CD4-positive, alpha-beta memory T cell (primary cell): ENCODE measurements around the gene C19orf73. TPM values are rescaled to one million over a fixed set of nuclear protein-coding genes. Genes with fewer than 3 reads are reported as not detected.
"Not testable (repeated sequence)": the region's sequence is repeated elsewhere in the genome, so short reads cannot be mapped to it uniquely, and the experiment has no call there.

ENCODE experiments used
- CTCF ChIA-PET: fragments of 350-600 bp; sonication (Branson Sonifier 250); formaldehyde crosslinking; loops from one replicate; lab custom pipeline; 2021; ENCODE audit warnings: inconsistent platforms; ENCODE audit not compliant: partially characterized antibody; lab: Charles Lee
- POLR2A ChIA-PET: fragments of 350-600 bp; sonication (Branson Sonifier 250); formaldehyde crosslinking; loops from one replicate; lab custom pipeline; 2021; ENCODE audit not compliant: partially characterized antibody; lab: Charles Lee
- DNase-seq, 5 donors: peaks; one replicate each; pipeline versions ENCODE4 v3.0.0 to v3.0.0-alpha.2; 2020 to 2022; ENCODE audit warnings: mixed read lengths in 1 of 5
- H3K27ac ChIP-seq: one replicate; pipeline ENCODE4 v1.7.0; 2013; ENCODE audit warnings: low read depth, low read length
- H3K27me3 ChIP-seq: 2 replicates; pipeline ENCODE4 v1.7.0; 2013; ENCODE audit warnings: mild to moderate bottlenecking, low read length, moderate library complexity; ENCODE audit not compliant: insufficient read depth
- H3K36me3 ChIP-seq: 2 replicates; pipeline ENCODE4 v1.7.0; 2013; ENCODE audit warnings: mild to moderate bottlenecking, low read length, moderate library complexity; ENCODE audit not compliant: insufficient read depth
- H3K4me1 ChIP-seq: 2 replicates; pipeline ENCODE4 v1.7.0; 2013; ENCODE audit warnings: mild to moderate bottlenecking, low read length, moderate library complexity; ENCODE audit not compliant: insufficient read depth
- H3K4me3 ChIP-seq, 2 donors: one replicate each; pipeline ENCODE4 v1.7.0; 2013; ENCODE audit warnings: low read length in 2 of 2, mild to moderate bottlenecking in 1 of 2
- H3K9me3 ChIP-seq, 2 donors: one replicate each; pipeline ENCODE4 v1.7.0; 2013; ENCODE audit warnings: low read length in 2 of 2, control low read depth in 1 of 2; ENCODE audit not compliant: control insufficient read depth in 1 of 2
- H3K27ac Mint-ChIP-seq, 7 donors: one replicate each; pipeline ENCODE4 v1.8.0; 2020 to 2021; ENCODE audit warnings: mixed read lengths in 7 of 7, mild to moderate bottlenecking in 6 of 7, inconsistent platforms in 3 of 7, moderate library complexity in 3 of 7
- H3K27me3 Mint-ChIP-seq, 2 donors: one replicate each; pipeline ENCODE4 v1.8.0; 2020 to 2021; ENCODE audit warnings: mixed read lengths in 2 of 2
- H3K36me3 Mint-ChIP-seq, 2 donors: one replicate each; pipeline ENCODE4 v1.8.0; 2020 to 2021; ENCODE audit warnings: mixed read lengths in 2 of 2, inconsistent platforms in 1 of 2, mild to moderate bottlenecking in 1 of 2
- H3K4me1 Mint-ChIP-seq, 4 donors: one replicate each; pipeline ENCODE4 v1.8.0; 2020 to 2021; ENCODE audit warnings: mixed read lengths in 4 of 4, mild to moderate bottlenecking in 1 of 4
- H3K4me3 Mint-ChIP-seq, 8 donors: one replicate each; pipeline ENCODE4 v1.8.0; 2020 to 2021; ENCODE audit warnings: mixed read lengths in 8 of 8, mild to moderate bottlenecking in 7 of 8, moderate library complexity in 6 of 8, inconsistent platforms in 3 of 8
- H3K9me3 Mint-ChIP-seq, 8 donors: one replicate each; pipeline ENCODE4 v1.8.0; 2020 to 2021; ENCODE audit warnings: mixed read lengths in 8 of 8, mild to moderate bottlenecking in 5 of 8, inconsistent platforms in 3 of 8, moderate library complexity in 1 of 8
- intact Hi-C: fragments of 100-400 bp; cut with micrococcal nuclease; formaldehyde crosslinking; loops from one replicate; pipeline ENCODE4 v1.15.1; 2023
- polyA plus RNA-seq, 2 donors: library from polyadenylated mRNA; unstranded; fragments of 300-500 nt; fragmentation: Illumina TruSeq; gene quantifications; one replicate each; pipeline ENCODE4 v1.2.3, GENCODE V29; 2021
- total RNA-seq, 2 experiments: library from RNA; stranded (reverse); gene quantifications; one replicate each; pipeline ENCODE4 v1.2.3, GENCODE V29; 2021

The C19orf73 gene
- total and polyA plus RNA-seq, 4 experiments from 2014 or later, result 1.7 to 3.7 (median 1.9) TPM

DNA sequence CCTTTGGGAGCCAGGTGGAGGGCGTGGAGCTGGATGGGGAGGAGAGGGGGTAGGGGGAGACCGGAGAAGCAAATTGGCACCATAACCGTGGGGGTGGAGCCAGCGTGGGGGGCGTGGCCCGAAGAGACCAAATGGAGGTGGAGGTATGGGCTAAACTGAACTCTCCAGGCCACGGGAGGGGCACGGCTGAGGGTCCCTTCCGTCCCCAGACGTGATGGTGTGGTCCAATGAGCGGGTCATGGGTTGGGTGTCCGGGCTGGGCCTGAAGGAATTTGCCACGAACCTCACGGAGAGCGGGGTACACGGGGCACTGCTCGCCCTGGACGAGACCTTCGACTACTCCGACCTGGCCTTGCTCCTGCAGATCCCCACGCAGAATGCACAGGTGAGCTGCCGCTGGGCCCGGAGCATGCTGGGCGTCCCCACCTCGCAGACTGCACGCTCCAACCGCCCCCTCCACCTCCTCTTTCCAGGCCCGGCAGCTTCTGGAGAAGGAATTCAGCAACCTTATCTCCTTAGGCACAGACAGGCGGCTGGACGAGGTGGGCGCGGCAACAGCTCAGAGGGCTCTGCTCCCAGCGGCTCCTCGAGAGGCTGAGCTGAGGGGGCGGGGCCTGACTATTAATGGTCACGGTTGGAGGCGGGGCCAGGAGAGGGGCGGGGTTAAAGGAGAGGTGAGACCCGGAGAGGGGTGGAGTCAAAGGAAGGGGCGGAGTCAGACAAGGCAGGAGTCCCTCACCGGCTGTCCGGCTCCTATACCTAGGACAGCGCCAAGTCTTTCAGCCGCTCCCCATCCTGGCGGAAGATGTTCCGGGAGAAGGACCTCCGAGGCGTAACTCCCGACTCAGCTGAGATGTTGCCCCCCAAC is 30.1 kb upstream of the C19orf73 start:
- ChIA-PET POLR2A (interaction anchor here (3.3 kb wide), 1 partner anchor 32 kb away, joined by 9 read pairs; no protein-coding TSS in a partner anchor), CTCF (interaction anchor here (0.7 to 7.1 kb wide), 4 partner anchors 43 to 151 kb away, joined by 4 to 83 read pairs (median 5); no protein-coding TSS in a partner anchor)
- Mint-ChIP-seq H3K27ac (peak overlapping the region in 1 of 7 donors; percentile 71), H3K9me3 (peaks cover 0 to 6% (median 0%) of the 10 kb centered on the region in 8 donors), H3K4me1 (peaks cover 14 to 58% (median 26%) of the 10 kb centered on the region in 4 donors), H3K4me3 (peak overlapping the region; percentile 63 to 91 (median 74)), H3K36me3 (no peaks in the 10 kb centered on the region), H3K27me3 (peaks cover 36 to 53% of the 10 kb centered on the region in 2 donors)
- Histone ChIP-seq H3K4me3 (peak overlapping the region in 1 of 2 donors; percentile 42), H3K27ac (no peak overlapping the region), H3K9me3 (no peaks in the 10 kb centered on the region), H3K4me1 (peaks cover 46% of the 10 kb centered on the region), H3K27me3 (peaks cover 39% of the 10 kb centered on the region), H3K36me3 (no peaks in the 10 kb centered on the region)
- intact Hi-C loops, result no loop called here
- DNase-seq, result peak; percentile 64 to 85 (median 69)

DNA sequence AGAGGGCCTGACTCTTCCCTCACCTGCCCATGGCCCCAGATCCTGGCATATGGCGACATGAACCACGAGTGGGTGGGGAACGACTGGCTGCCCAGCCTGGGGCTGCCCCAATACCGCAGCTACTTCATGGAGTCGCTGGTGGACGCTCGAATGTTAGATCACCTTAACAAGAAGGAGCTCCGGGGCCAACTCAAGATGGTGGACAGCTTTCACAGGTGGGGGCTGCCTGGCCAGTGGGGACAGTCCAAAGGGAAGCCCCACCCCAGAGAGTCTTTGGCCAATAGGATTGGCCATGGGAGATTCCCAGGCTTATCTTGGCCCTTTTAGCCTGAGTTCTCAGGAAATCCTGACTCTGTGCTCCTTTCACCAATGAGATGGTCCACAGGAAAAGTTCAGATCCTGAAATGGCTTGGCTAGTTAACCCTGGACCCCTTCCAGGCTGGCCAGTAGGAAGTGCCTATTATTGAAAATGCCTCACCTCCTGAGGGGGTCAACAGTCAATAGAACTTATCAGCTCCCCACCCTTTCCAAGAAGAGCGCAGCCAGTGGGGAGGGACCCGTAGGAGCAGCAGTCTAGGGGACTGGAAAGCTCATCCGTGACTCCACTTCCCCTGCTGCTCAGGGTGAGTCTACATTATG is 29.2 kb upstream of the C19orf73 start:
- CTCF ChIA-PET, result interaction anchor here (1.6 to 7.1 kb wide), 3 partner anchors 42 to 150 kb away, joined by 5 to 83 read pairs (median 5); no protein-coding TSS in a partner anchor

DNA sequence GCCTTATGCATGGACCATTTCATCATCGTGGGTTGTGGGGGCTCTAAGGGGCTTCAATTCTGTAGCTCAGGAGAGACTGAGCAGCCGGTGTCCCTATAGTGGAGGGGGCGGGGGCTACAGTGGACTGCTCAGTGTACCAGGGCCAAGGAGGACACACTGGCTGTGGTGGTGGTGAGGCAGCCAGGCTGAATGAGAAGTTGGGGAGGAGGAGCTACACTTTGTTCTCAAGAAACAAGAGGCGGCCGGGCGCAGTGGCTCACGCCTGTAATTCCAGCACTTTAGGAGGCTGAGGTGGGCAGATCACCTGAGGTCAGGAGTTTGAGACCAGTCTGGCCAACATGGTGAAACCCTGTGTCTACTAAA is 27.4 kb upstream of the C19orf73 start:
- Mint-ChIP-seq H3K27me3 (peaks cover 27 to 32% of the 10 kb centered on the region in 2 donors), H3K27ac (peak overlapping the region in 2 of 7 donors; percentile 51 to 54), H3K4me3 (peak overlapping the region in 2 of 8 donors; percentile 31 to 73), H3K4me1 (peaks cover 17 to 48% (median 32%) of the 10 kb centered on the region in 4 donors)
- Histone ChIP-seq H3K4me1 (peaks cover 45% of the 10 kb centered on the region), H3K27me3 (peaks cover 36% of the 10 kb centered on the region)
- intact Hi-C loops, result loop anchor here (1.0 to 2.0 kb wide), 3 partner anchors 28 to 71 kb away; partner anchors contain the start of genes C19orf73 and PPFIA3
- DNase-seq, H3K36me3 ChIP-seq, H3K9me3 ChIP-seq, H3K36me3 Mint-ChIP-seq, H3K9me3 Mint-ChIP-seq, H3K27ac ChIP-seq, H3K4me3 ChIP-seq: not testable (repeated sequence)
- ChIA-PET CTCF (interaction anchor here (0.7 to 7.1 kb wide), 9 partner anchors 9 to 153 kb away, joined by 3 to 83 read pairs (median 5); partner anchors contain the start of genes HRC, PPFIA3 and RUVBL2), POLR2A (interaction anchor here (1.9 kb wide), 1 partner anchor 48 kb away, joined by 7 read pairs; no protein-coding TSS in a partner anchor)

More for the DNA sequence above, 29.2 kb upstream of the C19orf73 start:
- intact Hi-C loops, result no loop called here
- H3K27ac Mint-ChIP-seq, result peak overlapping the region in 1 of 7 donors; percentile 71
- POLR2A ChIA-PET, result interaction anchor here (0.6 to 3.3 kb wide), 2 partner anchors 31 to 794 kb away, joined by 3 to 9 read pairs; no protein-coding TSS in a partner anchor
- H3K27me3 ChIP-seq, result peaks cover 39% of the 10 kb centered on the region
- H3K4me3 Mint-ChIP-seq, result peak overlapping the region in 4 of 8 donors; percentile 19 to 91 (median 65)
- no peak overlapping the region for H3K27ac ChIP-seq
- H3K4me1 ChIP-seq, result peaks cover 46% of the 10 kb centered on the region
- H3K9me3 Mint-ChIP-seq, result peaks cover 0 to 7% (median 0%) of the 10 kb centered on the region in 8 donors
- H3K27me3 Mint-ChIP-seq, result peaks cover 30 to 45% of the 10 kb centered on the region in 2 donors
- H3K9me3 ChIP-seq, result no peaks in the 10 kb centered on the region
- no peaks in the 10 kb centered on the region for H3K36me3 ChIP-seq
- DNase-seq, result no peak
- no peaks in the 10 kb centered on the region for H3K36me3 Mint-ChIP-seq
- peaks cover 13 to 54% (median 26%) of the 10 kb centered on the region in 4 donors for H3K4me1 Mint-ChIP-seq
- no peak overlapping the region for H3K4me3 ChIP-seq

DNA sequence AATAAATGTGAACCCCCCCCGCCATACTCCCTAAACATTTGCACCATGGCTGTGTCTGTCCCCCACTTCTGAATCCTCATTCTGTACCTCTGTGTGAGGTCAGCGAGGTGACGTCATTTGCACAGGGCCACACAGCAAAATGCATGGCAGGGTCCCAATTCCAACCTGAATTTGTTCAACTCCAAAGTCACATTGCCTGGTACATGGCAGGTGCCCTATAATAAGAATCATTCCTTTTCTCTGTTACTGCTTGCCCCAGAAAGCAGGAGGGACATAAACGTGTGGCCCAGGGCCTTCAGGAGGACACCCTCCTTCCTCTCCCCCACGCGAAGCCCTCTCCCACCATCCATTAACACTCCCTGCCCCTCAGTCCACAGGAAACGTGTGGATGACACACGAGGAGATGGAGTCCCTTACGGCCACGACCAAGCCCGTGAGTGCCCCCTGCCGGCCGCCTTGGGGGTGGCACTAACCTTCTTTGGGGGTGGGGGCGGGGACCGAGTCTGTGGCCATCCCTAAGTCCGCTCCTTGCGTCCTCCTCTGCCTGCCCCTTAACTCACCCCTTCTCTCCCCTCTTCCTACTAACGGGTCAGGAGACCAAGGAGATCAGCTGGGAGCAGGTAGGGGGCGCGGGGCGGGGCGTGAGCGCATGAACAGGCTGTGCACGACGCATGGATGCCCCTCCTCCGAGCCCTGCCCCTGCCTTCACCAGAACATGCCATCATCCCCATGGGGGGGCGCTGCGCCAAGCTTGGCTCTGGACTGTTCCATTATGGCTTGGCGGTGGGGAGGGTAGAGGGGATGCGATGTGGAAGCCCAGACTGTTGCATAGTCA is 26.8 kb upstream of the C19orf73 start:
- CTCF ChIA-PET, result interaction anchor here (0.6 to 7.1 kb wide), 18 partner anchors 10 to 524 kb away, joined by 3 to 83 read pairs (median 4); partner anchors contain the start of genes HRC, LIN7B, PPFIA3 and RUVBL2
- H3K27me3 ChIP-seq, result peaks cover 31% of the 10 kb centered on the region
- POLR2A ChIA-PET, result interaction anchor here (1.9 kb wide), 1 partner anchor 48 kb away, joined by 7 read pairs; no protein-coding TSS in a partner anchor

DNA sequence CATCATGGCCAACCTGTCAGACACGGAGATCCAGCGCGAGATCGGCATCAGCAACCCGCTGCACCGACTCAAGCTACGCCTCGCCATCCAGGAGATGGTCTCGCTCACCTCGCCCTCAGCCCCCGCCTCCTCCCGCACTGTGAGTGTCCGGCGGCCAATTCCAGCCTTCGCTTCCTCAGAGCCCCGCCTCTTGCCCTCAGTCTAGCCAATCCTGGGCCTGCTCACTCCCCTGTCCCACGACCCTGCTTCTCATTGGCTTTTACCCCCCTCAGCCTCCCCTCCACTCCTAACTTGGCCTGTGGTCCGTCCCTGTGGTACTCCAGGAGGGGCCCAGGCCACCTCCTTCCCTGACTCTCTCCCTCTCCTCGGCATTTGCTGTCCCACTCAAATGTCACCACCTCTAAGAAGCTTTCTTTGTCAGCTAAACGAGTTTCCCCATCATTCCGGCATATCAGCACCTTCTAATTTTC is 24.0 kb upstream of the C19orf73 start:
- peaks cover 0 to 3% (median 0%) of the 10 kb centered on the region in 8 donors for H3K9me3 Mint-ChIP-seq
- no peaks in the 10 kb centered on the region for H3K36me3 ChIP-seq
- peak overlapping the region; percentile 36 to 78 (median 63) for H3K4me3 Mint-ChIP-seq
- H3K27ac ChIP-seq, result no peak overlapping the region
- H3K27ac Mint-ChIP-seq, result no peak overlapping the region
- ChIA-PET POLR2A (no interaction called here), CTCF (interaction anchor here (7.1 kb wide), 1 partner anchor 45 kb away, joined by 83 read pairs; no protein-coding TSS in a partner anchor)
- peaks cover 12 to 24% (median 20%) of the 10 kb centered on the region in 4 donors for H3K4me1 Mint-ChIP-seq
- no peaks in the 10 kb centered on the region for H3K9me3 ChIP-seq
- intact Hi-C loops, result no loop called here
- peak overlapping the region in 1 of 2 donors; percentile 37 for H3K4me3 ChIP-seq
- peaks cover 13 to 18% of the 10 kb centered on the region in 2 donors for H3K27me3 Mint-ChIP-seq
- H3K36me3 Mint-ChIP-seq, result no peaks in the 10 kb centered on the region
- peak in 3 of 5 donors; percentile 22 to 49 (median 44) for DNase-seq
- peaks cover 7% of the 10 kb centered on the region for H3K27me3 ChIP-seq
- peaks cover 16% of the 10 kb centered on the region for H3K4me1 ChIP-seq

More for the DNA sequence above, 26.8 kb upstream of the C19orf73 start:
- Histone ChIP-seq H3K36me3 (no peaks in the 10 kb centered on the region), H3K27ac (no peak overlapping the region), H3K9me3 (no peaks in the 10 kb centered on the region), H3K4me1 (peaks cover 39% of the 10 kb centered on the region), H3K4me3 (no peak overlapping the region)
- H3K4me1 Mint-ChIP-seq, result peaks cover 18 to 48% (median 33%) of the 10 kb centered on the region in 4 donors
- DNase-seq, result peak; percentile 68 to 78 (median 72)
- H3K4me3 Mint-ChIP-seq, result peak overlapping the region in 5 of 8 donors; percentile 1 to 77 (median 32)
- intact Hi-C loops, result loop anchor here (1.0 to 2.0 kb wide), 5 partner anchors 17 to 153 kb away; partner anchors contain the start of genes C19orf73, GYS1, PPFIA3 and RUVBL2
- H3K36me3 Mint-ChIP-seq, result no peaks in the 10 kb centered on the region
- peak overlapping the region in 3 of 7 donors; percentile 51 to 71 (median 54) for H3K27ac Mint-ChIP-seq
- peaks cover 0 to 6% (median 0%) of the 10 kb centered on the region in 8 donors for H3K9me3 Mint-ChIP-seq
- peaks cover 25 to 32% of the 10 kb centered on the region in 2 donors for H3K27me3 Mint-ChIP-seq

DNA sequence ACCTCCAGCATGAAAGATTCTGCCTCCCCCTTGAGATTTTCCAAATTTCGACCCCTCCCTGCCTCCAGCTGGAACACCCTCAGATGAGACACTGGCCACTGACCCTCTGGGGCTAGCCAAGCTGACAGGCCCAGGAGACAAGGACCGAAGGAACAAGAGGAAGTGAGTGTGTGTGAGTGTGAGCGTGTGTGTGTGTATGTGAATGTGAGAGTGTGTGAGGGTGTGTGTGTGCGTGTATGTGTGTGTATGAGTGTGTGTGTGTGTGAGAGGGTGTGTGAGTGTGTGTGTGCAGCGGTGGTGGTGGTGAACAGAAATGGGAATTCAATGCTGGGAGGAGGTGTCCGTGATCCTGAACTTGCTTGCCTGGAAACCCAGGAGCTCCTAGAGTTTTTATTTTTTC is 22.4 kb upstream of the C19orf73 start:
- H3K4me3 ChIP-seq, result no peak overlapping the region
- POLR2A ChIA-PET, result no interaction called here
- H3K4me1 Mint-ChIP-seq, result peaks cover 12 to 24% (median 21%) of the 10 kb centered on the region in 4 donors
- peaks cover 13 to 20% of the 10 kb centered on the region in 2 donors for H3K27me3 Mint-ChIP-seq
- H3K9me3 Mint-ChIP-seq, result peaks cover 0 to 3% (median 0%) of the 10 kb centered on the region in 8 donors
- DNase-seq, result peak in 1 of 5 donors; percentile 4
- H3K4me3 Mint-ChIP-seq, result peak overlapping the region in 1 of 8 donors; percentile 14
- H3K27me3 ChIP-seq, result peaks cover 7% of the 10 kb centered on the region
- CTCF ChIA-PET, result interaction anchor here (1.5 kb wide), 1 partner anchor 43 kb away, joined by 3 read pairs; no protein-coding TSS in a partner anchor
- no peaks in the 10 kb centered on the region for H3K36me3 Mint-ChIP-seq
- no peaks in the 10 kb centered on the region for H3K36me3 ChIP-seq
- H3K27ac Mint-ChIP-seq, result peak overlapping the region in 1 of 7 donors; percentile 33
- H3K9me3 ChIP-seq, result no peaks in the 10 kb centered on the region
- H3K4me1 ChIP-seq, result peaks cover 16% of the 10 kb centered on the region
- H3K27ac ChIP-seq, result no peak overlapping the region
- intact Hi-C loops, result no loop called here
